GM21717 (cell line): ENCODE data around the gene PCLAF.
A peak's percentile ranks its signal among the peaks of the same experiment; 100 is the strongest.
"Not testable (repeated sequence)": the region's sequence is repeated elsewhere in the genome, so short reads cannot be mapped to it uniquely, and the experiment has no call there.

ENCODE experiments used
- ATAC-seq: cut with Tn5 transposase; IDR thresholded peaks from one replicate; pipeline ENCODE4 v1.9.1; 2021; ENCODE audit warnings: mild to moderate bottlenecking, moderate library complexity; ENCODE audit not compliant: unreplicated experiment

Gene PCLAF

GRCh38 chr15:64381000-64381751 lies at the start of gene PCLAF:
Gene PCLAF, minus strand, starts transcription at chr15:64381441. Its CDS starts 70 bp downstream, at chr15:64381371.
- ATAC-seq: peak; percentile 90

GRCh38 chr15:64430000-64430735 lies 48.9 kb upstream of the PCLAF start:
- ATAC-seq: no peak

GRCh38 chr15:64429448-64429847 lies 48.2 kb upstream of the PCLAF start:
- ATAC-seq: no peak

- no peak for ATAC-seq
Measured at GRCh38 chr15:64426845-64427465, 45.7 kb upstream of the PCLAF start.

GRCh38 chr15:64425221-64425620 lies 44.0 kb upstream of the PCLAF start:
- ATAC-seq: no peak

- ATAC-seq: no peak
Measured at GRCh38 chr15:64423970-64424369, 42.7 kb upstream of the PCLAF start.

GRCh38 chr15:64422697-64423096 lies 41.5 kb upstream of the PCLAF start:
- no peak for ATAC-seq

- ATAC-seq: no peak
Measured at GRCh38 chr15:64412216-64412615, 31.0 kb upstream of the PCLAF start.

GRCh38 chr15:64400583-64400982 lies 19.3 kb upstream of the PCLAF start:
- no peak for ATAC-seq

- no peak for ATAC-seq
Measured at GRCh38 chr15:64398575-64398974, 17.3 kb upstream of the PCLAF start.

GRCh38 chr15:64396789-64397188 lies 15.5 kb upstream of the PCLAF start:
- ATAC-seq: no peak

- not testable (repeated sequence) for ATAC-seq
Measured at GRCh38 chr15:64392471-64392870, 11.2 kb upstream of the PCLAF start.

- ATAC-seq: no peak
Measured at GRCh38 chr15:64389036-64389435, 7.8 kb upstream of the PCLAF start.

- peak; percentile 93 for ATAC-seq
Measured at GRCh38 chr15:64387562-64388168, 6.4 kb upstream of the PCLAF start, which contains the start of gene TRIP4. Gene TRIP4, plus strand, starts transcription at chr15:64387836. Its CDS starts 28 bp downstream, at chr15:64387864.

GRCh38 chr15:64386291-64386690 lies 5.0 kb upstream of the PCLAF start:
- no peak for ATAC-seq

GRCh38 chr15:64383760-64384159 lies 2.5 kb upstream of the PCLAF start:
- no peak for ATAC-seq

- ATAC-seq: not testable (repeated sequence)
Measured at GRCh38 chr15:64380130-64380870, 941 bp downstream of the PCLAF start.

GRCh38 chr15:64379216-64379960 lies 1.9 kb downstream of the PCLAF start:
- ATAC-seq: no peak

- no peak for ATAC-seq
Measured at GRCh38 chr15:64373360-64373759, 7.9 kb downstream of the PCLAF start.

- not testable (repeated sequence) for ATAC-seq
Measured at GRCh38 chr15:64371383-64371782, 9.9 kb downstream of the PCLAF start.
